Stimulated activated CD4-positive, alpha-beta T cell treated with anti-CD3 and anti-CD28 coated beads, Interleukin-2, amount 100 ng/mL, for 24 hours (primary cell): ENCODE measurements around the gene PRPF6.

Experiments
- DNase-seq, 2 donors: peaks; one replicate each; pipeline ENCODE4 v3.0.0-alpha.2; 2020

The PRPF6 gene

GRCh38 chr20:63945921-63946920, 34.7 kb upstream of the PRPF6 start:
- no peak for DNase-seq

- no peak for DNase-seq
These were observed 33.8 kb upstream of the PRPF6 start for GRCh38 chr20:63946986-63947637.

GRCh38 chr20:63947638-63948456, 33.1 kb upstream of the PRPF6 start:
- peak in 1 of 2 donors; percentile 40 for DNase-seq

GRCh38 chr20:63950701-63951397, 30.1 kb upstream of the PRPF6 start:
- no peak for DNase-seq

GRCh38 chr20:63951398-63952209, 29.3 kb upstream of the PRPF6 start:
- DNase-seq = no peak

GRCh38 chr20:63952210-63952535, 28.8 kb upstream of the PRPF6 start:
- no peak for DNase-seq

- no peak for DNase-seq
These were observed 28.2 kb upstream of the PRPF6 start for GRCh38 chr20:63952769-63953168.

GRCh38 chr20:63953764-63954429, 27.0 kb upstream of the PRPF6 start:
- no peak for DNase-seq

GRCh38 chr20:63955281-63955826, 25.6 kb upstream of the PRPF6 start:
- peak in 1 of 2 donors; percentile 51 for DNase-seq

- DNase-seq = peak; percentile 89 to 90
These were observed 24.9 kb upstream of the PRPF6 start, which contains the start of gene UCKL1 for GRCh38 chr20:63955827-63956663. TSS of gene UCKL1 (minus strand) at chr20:63956416. CDS start at chr20:63956372, 44 bp downstream.

- DNase-seq = no peak
These were observed 24.3 kb upstream of the PRPF6 start for GRCh38 chr20:63956664-63957003.

- DNase-seq = peak; percentile 77 to 80
These were observed 23.8 kb upstream of the PRPF6 start for GRCh38 chr20:63957004-63957689.

- DNase-seq = peak; percentile 62 to 68
These were observed 23.1 kb upstream of the PRPF6 start for GRCh38 chr20:63957690-63958441.

- DNase-seq = no peak
These were observed 22.5 kb upstream of the PRPF6 start for GRCh38 chr20:63958471-63958870.

- DNase-seq = no peak
These were observed 21.8 kb upstream of the PRPF6 start for GRCh38 chr20:63958964-63959698.

- DNase-seq = no peak
These were observed 21.2 kb upstream of the PRPF6 start for GRCh38 chr20:63959699-63960075.
